Measurements from ENCODE around the gene DAW1. TPM values are rescaled to one million over a fixed set of nuclear protein-coding genes. Genes with fewer than 3 reads are reported as not detected.

DAW1 gene
- total and polyA plus RNA-seq, 2 of the 13 experiments (the other 11 are each of a cell fraction or from before 2014, with no cell fraction given): not detected

DNA sequence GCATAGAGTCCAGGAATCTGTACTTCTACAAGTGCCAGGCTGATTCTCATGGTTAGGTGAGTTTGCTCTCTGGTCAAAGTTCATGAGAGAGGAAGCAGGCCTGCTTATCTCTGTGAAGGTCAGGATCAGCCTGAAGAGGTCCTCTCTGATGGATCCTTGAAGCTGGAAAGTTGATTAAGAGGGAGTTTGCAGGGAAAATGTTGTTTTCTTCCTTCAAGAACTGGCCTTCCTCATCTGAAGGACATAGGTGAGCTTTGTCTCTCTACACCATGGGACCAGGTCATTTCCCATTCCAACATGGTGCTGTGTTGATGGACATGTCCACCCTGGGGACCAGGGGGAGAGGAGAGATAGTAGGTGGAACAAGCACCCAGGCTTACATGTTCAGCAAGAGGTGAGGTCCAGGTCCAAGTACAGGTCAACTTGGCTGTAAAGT is 42.9 kb upstream of the DAW1 start (continued):
- TF ChIP-seq PITX1 (CRISPR knock-in tag; IDR thresholded peaks at IDR 0.05) (0 out of 2 replicates have a peak, but pooled peaks have one; percentile 17), ZIK1 (CRISPR knock-in tag; IDR thresholded peaks at IDR 0.05; ENCODE audit: borderline replicate concordance, low read depth) (no peak), CEBPB (IDR thresholded peaks at IDR 0.05; ENCODE audit: borderline replicate concordance, low read depth, low read length) (no peak), PHF5A (CRISPR knock-in tag; IDR thresholded peaks at IDR 0.05; ENCODE audit: low read depth, unreplicated experiment) (no peak), ATF1 (CRISPR knock-in tag; IDR thresholded peaks at IDR 0.05) (no peak), RBM39 (IDR thresholded peaks at IDR 0.05; ENCODE audit: low read depth, low read length, poor library complexity, severe bottlenecking) (no peak), ZBTB7B (CRISPR knock-in tag; IDR thresholded peaks at IDR 0.05) (no peak), KLF16 (CRISPR knock-in tag; IDR thresholded peaks at IDR 0.05) (0 out of 4 replicates have a peak, but pooled peaks of 1 of the 2 experiments have one; percentile 27), ZNF567 (CRISPR knock-in tag; IDR thresholded peaks at IDR 0.05; ENCODE audit: borderline replicate concordance) (no peak), JUND (CRISPR knock-in tag; IDR thresholded peaks at IDR 0.05) (no peak), HHEX (CRISPR knock-in tag; IDR thresholded peaks at IDR 0.05) (no peak), SRSF4 (IDR thresholded peaks at IDR 0.05; ENCODE audit: low read depth, low read length, poor library complexity, severe bottlenecking) (no peak), BORCS8-MEF2B (CRISPR knock-in tag; IDR thresholded peaks at IDR 0.05) (no peak)
- TF ChIP-seq, protein P1, sequence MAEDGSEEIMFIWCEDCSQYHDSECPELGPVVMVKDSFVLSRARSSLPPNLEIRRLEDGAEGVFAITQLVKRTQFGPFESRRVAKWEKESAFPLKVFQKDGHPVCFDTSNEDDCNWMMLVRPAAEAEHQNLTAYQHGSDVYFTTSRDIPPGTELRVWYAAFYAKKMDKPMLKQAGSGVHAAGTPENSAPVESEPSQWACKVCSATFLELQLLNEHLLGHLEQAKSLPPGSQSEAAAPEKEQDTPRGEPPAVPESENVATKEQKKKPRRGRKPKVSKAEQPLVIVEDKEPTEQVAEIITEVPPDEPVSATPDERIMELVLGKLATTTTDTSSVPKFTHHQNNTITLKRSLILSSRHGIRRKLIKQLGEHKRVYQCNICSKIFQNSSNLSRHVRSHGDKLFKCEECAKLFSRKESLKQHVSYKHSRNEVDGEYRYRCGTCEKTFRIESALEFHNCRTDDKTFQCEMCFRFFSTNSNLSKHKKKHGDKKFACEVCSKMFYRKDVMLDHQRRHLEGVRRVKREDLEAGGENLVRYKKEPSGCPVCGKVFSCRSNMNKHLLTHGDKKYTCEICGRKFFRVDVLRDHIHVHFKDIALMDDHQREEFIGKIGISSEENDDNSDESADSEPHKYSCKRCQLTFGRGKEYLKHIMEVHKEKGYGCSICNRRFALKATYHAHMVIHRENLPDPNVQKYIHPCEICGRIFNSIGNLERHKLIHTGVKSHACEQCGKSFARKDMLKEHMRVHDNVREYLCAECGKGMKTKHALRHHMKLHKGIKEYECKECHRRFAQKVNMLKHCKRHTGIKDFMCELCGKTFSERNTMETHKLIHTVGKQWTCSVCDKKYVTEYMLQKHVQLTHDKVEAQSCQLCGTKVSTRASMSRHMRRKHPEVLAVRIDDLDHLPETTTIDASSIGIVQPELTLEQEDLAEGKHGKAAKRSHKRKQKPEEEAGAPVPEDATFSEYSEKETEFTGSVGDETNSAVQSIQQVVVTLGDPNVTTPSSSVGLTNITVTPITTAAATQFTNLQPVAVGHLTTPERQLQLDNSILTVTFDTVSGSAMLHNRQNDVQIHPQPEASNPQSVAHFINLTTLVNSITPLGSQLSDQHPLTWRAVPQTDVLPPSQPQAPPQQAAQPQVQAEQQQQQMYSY (CRISPR knock-in tag; IDR thresholded peaks at IDR 0.05): no peak
- TF ChIP-seq, protein P2, sequence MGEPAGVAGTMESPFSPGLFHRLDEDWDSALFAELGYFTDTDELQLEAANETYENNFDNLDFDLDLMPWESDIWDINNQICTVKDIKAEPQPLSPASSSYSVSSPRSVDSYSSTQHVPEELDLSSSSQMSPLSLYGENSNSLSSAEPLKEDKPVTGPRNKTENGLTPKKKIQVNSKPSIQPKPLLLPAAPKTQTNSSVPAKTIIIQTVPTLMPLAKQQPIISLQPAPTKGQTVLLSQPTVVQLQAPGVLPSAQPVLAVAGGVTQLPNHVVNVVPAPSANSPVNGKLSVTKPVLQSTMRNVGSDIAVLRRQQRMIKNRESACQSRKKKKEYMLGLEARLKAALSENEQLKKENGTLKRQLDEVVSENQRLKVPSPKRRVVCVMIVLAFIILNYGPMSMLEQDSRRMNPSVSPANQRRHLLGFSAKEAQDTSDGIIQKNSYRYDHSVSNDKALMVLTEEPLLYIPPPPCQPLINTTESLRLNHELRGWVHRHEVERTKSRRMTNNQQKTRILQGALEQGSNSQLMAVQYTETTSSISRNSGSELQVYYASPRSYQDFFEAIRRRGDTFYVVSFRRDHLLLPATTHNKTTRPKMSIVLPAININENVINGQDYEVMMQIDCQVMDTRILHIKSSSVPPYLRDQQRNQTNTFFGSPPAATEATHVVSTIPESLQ (CRISPR knock-in tag; conservative IDR thresholded peaks at IDR 0.05): no peak
- TF ChIP-seq, protein P3, sequence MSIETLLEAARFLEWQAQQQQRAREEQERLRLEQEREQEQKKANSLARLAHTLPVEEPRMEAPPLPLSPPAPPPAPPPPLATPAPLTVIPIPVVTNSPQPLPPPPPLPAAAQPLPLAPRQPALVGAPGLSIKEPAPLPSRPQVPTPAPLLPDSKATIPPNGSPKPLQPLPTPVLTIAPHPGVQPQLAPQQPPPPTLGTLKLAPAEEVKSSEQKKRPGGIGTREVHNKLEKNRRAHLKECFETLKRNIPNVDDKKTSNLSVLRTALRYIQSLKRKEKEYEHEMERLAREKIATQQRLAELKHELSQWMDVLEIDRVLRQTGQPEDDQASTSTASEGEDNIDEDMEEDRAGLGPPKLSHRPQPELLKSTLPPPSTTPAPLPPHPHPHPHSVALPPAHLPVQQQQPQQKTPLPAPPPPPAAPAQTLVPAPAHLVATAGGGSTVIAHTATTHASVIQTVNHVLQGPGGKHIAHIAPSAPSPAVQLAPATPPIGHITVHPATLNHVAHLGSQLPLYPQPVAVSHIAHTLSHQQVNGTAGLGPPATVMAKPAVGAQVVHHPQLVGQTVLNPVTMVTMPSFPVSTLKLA (IDR thresholded peaks at IDR 0.05): no peak
- TF ChIP-seq, protein P4, sequence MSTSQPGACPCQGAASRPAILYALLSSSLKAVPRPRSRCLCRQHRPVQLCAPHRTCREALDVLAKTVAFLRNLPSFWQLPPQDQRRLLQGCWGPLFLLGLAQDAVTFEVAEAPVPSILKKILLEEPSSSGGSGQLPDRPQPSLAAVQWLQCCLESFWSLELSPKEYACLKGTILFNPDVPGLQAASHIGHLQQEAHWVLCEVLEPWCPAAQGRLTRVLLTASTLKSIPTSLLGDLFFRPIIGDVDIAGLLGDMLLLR (CRISPR knock-in tag; IDR thresholded peaks at IDR 0.05): no peak
- TF ChIP-seq, protein P5, sequence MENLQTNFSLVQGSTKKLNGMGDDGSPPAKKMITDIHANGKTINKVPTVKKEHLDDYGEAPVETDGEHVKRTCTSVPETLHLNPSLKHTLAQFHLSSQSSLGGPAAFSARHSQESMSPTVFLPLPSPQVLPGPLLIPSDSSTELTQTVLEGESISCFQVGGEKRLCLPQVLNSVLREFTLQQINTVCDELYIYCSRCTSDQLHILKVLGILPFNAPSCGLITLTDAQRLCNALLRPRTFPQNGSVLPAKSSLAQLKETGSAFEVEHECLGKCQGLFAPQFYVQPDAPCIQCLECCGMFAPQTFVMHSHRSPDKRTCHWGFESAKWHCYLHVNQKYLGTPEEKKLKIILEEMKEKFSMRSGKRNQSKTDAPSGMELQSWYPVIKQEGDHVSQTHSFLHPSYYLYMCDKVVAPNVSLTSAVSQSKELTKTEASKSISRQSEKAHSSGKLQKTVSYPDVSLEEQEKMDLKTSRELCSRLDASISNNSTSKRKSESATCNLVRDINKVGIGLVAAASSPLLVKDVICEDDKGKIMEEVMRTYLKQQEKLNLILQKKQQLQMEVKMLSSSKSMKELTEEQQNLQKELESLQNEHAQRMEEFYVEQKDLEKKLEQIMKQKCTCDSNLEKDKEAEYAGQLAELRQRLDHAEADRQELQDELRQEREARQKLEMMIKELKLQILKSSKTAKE (CRISPR knock-in tag; IDR thresholded peaks at IDR 0.05; ENCODE audit: borderline replicate concordance): no peak
- TF ChIP-seq, protein P6, sequence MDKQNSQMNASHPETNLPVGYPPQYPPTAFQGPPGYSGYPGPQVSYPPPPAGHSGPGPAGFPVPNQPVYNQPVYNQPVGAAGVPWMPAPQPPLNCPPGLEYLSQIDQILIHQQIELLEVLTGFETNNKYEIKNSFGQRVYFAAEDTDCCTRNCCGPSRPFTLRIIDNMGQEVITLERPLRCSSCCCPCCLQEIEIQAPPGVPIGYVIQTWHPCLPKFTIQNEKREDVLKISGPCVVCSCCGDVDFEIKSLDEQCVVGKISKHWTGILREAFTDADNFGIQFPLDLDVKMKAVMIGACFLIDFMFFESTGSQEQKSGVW (CRISPR knock-in tag; IDR thresholded peaks at IDR 0.05; ENCODE audit: borderline replicate concordance): no peak

Measured in HepG2 (cell line).